Activated CD4-positive, alpha-beta T cell treated with anti-CD3 and anti-CD28 coated beads for 1 hour (primary cell): ENCODE results near the gene TMEM30B.

Experiments
- DNase-seq: peaks from one replicate; pipeline ENCODE4 v3.0.0-alpha.2; 2020

The TMEM30B gene

DNA sequence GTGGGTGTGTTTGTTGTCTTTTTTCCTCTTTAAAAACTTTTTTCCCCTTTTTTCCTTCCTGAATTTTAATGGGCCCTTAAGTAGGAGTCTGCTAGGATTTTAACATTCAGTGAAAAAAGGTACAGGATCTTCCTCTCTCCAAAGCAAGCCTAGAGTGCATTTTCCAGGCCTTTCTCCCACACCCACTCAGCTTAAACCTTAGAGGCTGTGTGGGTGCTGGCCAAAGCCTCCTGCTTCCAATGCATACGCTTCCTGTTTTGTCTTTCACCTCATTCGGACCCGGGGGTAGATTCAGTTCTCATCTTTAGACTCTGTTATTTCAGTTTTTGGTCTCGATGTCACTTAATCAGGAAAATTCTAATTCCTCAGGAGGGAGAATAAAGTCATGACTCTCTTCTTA, 51.2 kb downstream of the TMEM30B start:
- no peak for DNase-seq

DNA sequence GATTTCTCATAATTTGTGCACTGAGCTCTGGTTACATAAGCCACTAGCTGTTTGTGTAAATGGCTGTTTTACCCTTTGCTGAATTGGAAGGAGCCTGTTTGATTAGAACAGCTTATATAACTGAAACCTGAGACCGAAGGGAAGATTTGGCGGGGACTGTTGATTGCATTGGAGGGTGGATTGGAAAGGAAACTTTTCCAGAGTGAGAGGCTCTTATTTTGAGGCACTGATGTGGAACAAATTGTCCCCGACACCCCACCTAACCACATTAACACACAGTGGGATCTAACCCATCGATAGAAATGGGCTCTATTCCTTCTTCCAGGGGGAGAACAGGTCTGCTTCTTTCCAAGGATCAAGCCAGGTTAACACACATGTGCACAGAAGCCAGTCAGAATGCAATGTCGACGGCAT, 51.7 kb downstream of the TMEM30B start:
- no peak for DNase-seq

DNA sequence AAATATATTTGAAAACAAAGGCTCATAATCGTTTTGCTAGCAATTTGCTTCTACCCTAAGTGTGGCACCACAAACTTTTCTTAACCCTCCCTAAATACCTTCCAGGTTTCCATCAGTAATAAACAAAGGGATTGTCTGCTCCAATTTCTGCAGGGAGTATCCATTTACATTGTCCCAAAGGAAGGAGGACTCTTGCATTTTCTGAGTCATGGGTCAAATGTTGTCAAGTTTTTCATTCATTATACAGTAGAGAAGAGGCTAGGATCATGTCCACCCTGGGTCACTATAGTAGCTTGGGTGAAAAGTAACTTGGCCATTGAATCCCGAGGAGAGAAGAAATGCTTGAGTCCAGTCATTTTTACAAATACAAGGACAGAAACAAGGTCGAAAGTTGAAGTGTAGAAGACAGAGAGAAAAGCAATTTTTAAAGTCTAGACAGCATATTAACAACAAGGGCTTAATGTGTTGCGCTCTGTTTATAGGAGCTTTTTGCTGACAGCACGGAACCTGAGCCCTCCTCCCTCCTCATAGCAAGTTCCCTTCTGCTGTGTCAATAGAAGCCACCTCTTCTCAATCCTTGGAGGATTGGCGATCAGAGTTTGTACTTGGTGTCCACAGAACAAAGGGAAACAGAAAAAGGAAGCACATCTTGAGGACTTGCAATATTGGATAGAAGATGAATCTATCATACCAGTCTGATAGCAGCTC, 53.1 kb downstream of the TMEM30B start:
- DNase-seq = no peak
